Uterus (tissue), 2 donors: Measurements from ENCODE around the gene IRGM.

Experiments
- CTCF ChIP-seq, 4 experiments: fragments of 200-600 bp in 2 of 4; fragments of 450-650 bp in 2 of 4; sonication (generic) in 2 of 4; IDR thresholded peaks; one replicate each; pipeline ENCODE4 v1.5.1; 2016 to 2019; ENCODE audit warnings: antibody characterized with exemption in 4 of 4, mild to moderate bottlenecking in 2 of 4, moderate library complexity in 1 of 4
- POLR2A ChIP-seq, 2 donors: fragments of 450-650 bp; IDR thresholded peaks; one replicate each; pipeline ENCODE4 v1.6.1; 2016; ENCODE audit warnings: antibody characterized with exemption in 2 of 2, mild to moderate bottlenecking in 1 of 2, moderate library complexity in 1 of 2

GRCh38 chr5:150848271-150848670 is 1.9 kb downstream of the IRGM start:
- TF ChIP-seq CTCF (IDR thresholded peaks at IDR 0.05) (no peak), POLR2A (IDR thresholded peaks at IDR 0.05) (no peak)
